GM12891 (cell line): ENCODE measurements around the gene LIN28B.

Source experiments
- POLR2A ChIP-seq: IDR thresholded peaks from 2 replicates; pipeline ENCODE4 v1.6.1; 2011; ENCODE audit warnings: low read depth, low read length, control low read depth
- POLR2AphosphoS5 ChIP-seq: IDR thresholded peaks from 2 replicates; pipeline ENCODE4 v1.6.1; 2011; ENCODE audit warnings: low read depth, low read length, control low read depth
- POU2F2 ChIP-seq: IDR thresholded peaks from 2 replicates; pipeline ENCODE4 v1.6.1; 2011; ENCODE audit warnings: low read depth, mild to moderate bottlenecking, control low read depth, low read length, moderate library complexity
- SPI1 ChIP-seq: IDR thresholded peaks from 2 replicates; pipeline ENCODE4 v1.6.1; 2011; ENCODE audit warnings: low read depth, low read length, control low read depth
- TAF1 ChIP-seq: IDR thresholded peaks from 2 replicates; pipeline ENCODE4 v1.6.1; 2011; ENCODE audit warnings: low read depth, low read length, control low read depth

DNA sequence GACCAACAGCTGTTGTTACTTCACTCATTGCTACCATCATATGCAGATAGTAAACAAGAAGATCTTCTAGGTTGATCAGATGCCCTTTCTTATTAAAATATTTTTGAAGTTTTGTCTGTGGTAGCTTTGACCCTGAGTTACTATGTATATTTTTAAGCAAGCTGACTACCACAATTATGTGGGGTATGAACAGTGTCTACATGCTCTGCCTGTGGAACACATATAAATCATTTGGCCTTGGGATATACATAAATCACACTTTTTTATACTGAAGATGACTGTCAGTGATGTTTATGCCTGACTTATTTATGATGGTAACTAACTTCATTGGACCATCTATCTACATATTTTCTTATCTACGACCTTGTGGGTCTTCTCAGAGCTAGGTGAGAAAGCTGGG is 44.2 kb downstream of the LIN28B start:
- TF ChIP-seq TAF1 (no peak), POLR2A (no peak), POU2F2 (no peak), POLR2AphosphoS5 (no peak), SPI1 (no peak)
